ENCODE data around the gene SNTG2.

GRCh38 chr2:1070601-1071000 lies 120.0 kb downstream of the SNTG2 start:
- no peak for TF ChIP-seq POLR2A (IDR thresholded peaks at IDR 0.05)
- TF ChIP-seq CTCF (IDR thresholded peaks at IDR 0.05): no peak

Measured in esophagus squamous epithelium (tissue), 4 donors.